ENCODE measurements around the gene RGL3.
"Not testable (repeated sequence)": the region's sequence is repeated elsewhere in the genome, so short reads cannot be mapped to it uniquely, and the experiment has no call there.

The RGL3 gene

GRCh38 chr19:11356074-11356397 is 63.1 kb downstream of the RGL3 start:
- DNase-seq: no peak

DNA sequence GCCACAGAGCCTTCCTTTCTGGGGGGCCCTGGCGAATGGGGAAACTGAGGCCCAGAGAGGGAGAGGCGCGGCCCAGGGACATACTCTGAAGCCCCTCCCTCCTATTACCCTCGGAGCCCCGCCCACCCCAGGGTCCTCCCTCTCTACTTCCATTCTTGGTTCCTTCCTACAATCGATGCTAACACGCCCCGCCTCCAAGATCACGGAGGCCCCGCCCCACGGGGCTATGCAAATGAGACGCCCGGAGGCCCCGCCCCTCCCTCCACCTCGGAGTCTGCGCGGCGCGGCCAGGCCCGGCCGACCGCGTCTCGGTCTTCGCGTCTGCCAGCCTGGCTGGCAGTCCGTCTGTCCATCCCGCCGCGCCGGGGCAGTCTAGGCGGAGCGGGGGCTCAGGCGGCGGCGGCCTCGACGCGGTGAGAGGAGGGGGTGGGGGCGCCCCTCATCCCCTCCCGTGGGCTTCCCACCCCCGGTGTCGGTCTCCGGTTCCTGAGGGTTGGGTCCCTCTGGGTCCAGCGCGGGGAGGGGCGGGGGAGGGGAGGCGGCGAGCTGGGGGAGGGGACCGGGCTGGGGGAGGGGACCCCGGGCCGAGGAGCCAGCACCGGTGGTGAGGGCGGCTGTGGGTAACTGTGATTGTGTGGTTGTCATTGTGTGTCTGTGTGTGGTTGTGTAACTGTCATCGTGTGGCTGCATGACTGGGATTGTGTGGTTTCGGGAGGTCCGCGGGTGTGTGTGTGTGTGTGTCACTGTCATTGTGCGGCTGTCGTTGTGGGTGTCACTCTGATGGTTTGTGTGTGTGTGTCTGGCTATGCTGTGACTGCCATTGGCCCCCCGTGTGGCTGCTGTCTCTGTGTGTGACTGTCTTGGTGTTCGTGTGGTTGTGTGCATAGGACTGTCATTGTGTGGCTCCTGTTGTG is 63.7 kb downstream of the RGL3 start, which contains the start of gene PLPPR2:
Gene PLPPR2 (plus strand): TSS at position 273 of the 914 bp plus-strand sequence. CDS start 2,242 bp downstream, outside the sequence.
- DNase-seq: peak; percentile 94

- DNase-seq: not testable (repeated sequence)
Measured at GRCh38 chr19:11354102-11354501, 65.0 kb downstream of the RGL3 start.

GRCh38 chr19:11349171-11349570 is 69.9 kb downstream of the RGL3 start:
- DNase-seq: no peak

DNA sequence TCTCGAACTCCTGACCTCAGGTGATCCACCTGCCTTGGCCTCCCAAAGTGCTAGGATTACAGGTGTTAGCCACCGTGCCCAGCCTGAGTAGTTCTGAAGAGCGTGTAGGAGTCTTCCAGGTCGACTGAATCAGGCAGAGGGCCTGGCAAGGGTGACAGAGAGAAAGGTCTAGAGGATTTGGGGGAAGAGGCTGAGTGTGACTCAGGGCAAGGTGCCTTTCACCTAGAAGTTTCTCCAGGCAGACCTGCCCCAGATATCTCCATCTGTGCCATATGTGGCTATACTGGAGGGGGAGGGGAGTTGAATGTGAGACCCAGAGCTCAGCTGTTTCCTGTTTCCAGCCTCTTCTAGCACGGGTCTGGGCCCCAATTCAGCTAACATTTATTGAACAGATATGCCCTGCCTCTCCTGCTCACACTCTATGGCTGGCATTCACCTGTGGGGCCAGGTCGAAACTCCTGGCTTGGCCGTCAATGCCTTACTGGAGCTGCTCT is 71.5 kb downstream of the RGL3 start:
- DNase-seq: no peak

GRCh38 chr19:11346104-11346940 is 72.8 kb downstream of the RGL3 start, which contains the start of the genes CCDC159 and TMEM205:
Gene CCDC159 (plus strand): TSS chr19:11346519. CDS start chr19:11346607, 88 bp downstream.
Gene TMEM205 (minus strand): TSS chr19:11346268. CDS start chr19:11345619, 649 bp downstream.
- peak; percentile 100 for DNase-seq

- no peak for DNase-seq
Measured at GRCh38 chr19:11345122-11345803, 73.9 kb downstream of the RGL3 start.
